Measurements from ENCODE around the gene LRIG1. TPM values are rescaled to one million over a fixed set of nuclear protein-coding genes. Genes with fewer than 3 reads are reported as not detected.

Gene LRIG1
- total and polyA plus RNA-seq, 5 donors: 80.2 to 140 (median 121) TPM

GRCh38 chr3:66409771-66410754, 90.8 kb downstream of the LRIG1 start:
- no peak for DNase-seq
- Histone ChIP-seq H3K27ac (ENCODE audit: low read length) (no peak overlapping the region), H3K27me3 (ENCODE audit: control insufficient read depth, insufficient read depth) (no peaks in the 10 kb centered on the region), H3K4me1 (ENCODE audit: control insufficient read depth, insufficient read depth, low read length) (peaks cover 5% of the 10 kb centered on the region), H3K4me3 (ENCODE audit: low read length) (no peak overlapping the region), H3K9me3 (ENCODE audit: control insufficient read depth, low read length) (no peaks in the 10 kb centered on the region)
- 93% methylated on average over 24 of the region's 24 CpGs for WGBS
- no peak for ATAC-seq
- intact Hi-C loops (cut with DNase I): loop anchor here (5.0 to 10.0 kb wide), 6 partner anchors 85 to 407 kb away; partner anchors contain the start of gene LRIG1 (in 2 of the 4)

- Histone ChIP-seq H3K4me3 (ENCODE audit: low read length) (no peak overlapping the region), H3K9me3 (ENCODE audit: control insufficient read depth, low read length) (no peaks in the 10 kb centered on the region), H3K4me1 (ENCODE audit: control insufficient read depth, insufficient read depth, low read length) (peaks cover 2% of the 10 kb centered on the region), H3K27ac (ENCODE audit: low read length) (no peak overlapping the region), H3K27me3 (ENCODE audit: control insufficient read depth, insufficient read depth) (no peaks in the 10 kb centered on the region)
- intact Hi-C loops (cut with DNase I): loop anchor here in 3 of 4 donors (5.0 to 10.0 kb wide), 4 partner anchors 95 to 410 kb away; partner anchors contain the start of gene LRIG1 (in 1 of the 3)
- WGBS: 69% methylated on average over 14 of the region's 14 CpGs
- ATAC-seq (peak; percentile 64 to 65), DNase-seq (peak; percentile 67 to 91 (median 89))
These were observed 93.1 kb downstream of the LRIG1 start for GRCh38 chr3:66407611-66408218.

DNA sequence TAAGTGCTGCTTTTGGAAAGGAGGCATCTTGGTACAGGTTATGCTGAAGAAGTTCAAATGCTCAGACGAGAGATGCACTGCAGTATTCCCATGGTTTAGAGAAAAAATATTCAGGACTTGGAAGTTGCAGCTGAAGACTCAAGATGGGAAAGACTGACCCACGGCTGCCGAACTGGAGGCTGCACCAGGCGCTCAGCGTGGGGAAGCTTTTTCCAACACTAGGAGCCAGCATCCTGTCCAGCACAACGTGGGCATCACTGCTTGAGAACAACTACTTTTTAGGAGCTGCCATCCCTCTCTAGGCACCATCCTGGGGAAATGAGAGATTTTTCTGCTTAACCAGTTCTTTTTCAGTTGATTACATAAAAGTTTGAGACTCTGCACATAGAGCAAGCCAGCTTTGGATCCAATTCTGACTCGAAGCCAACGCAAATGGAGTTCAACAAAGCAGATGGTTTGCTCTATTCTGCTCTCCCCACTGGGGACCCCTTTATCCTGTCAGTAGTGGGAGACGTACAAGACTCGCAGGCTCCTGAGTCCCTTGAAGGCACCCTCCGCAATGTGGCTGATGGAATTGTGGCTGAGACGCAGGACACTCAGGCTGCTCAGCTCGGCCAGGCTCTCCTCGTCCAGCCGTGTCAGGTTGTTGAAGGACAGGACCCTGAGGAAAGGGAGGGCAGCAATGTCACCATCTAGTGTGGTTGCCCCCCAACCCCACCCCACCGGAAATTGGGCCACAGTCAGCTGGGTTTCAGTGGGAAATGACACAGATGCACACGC, 93.8 kb downstream of the LRIG1 start:
- Histone ChIP-seq H3K4me3 (ENCODE audit: low read length) (no peak overlapping the region), H3K9me3 (ENCODE audit: control insufficient read depth, low read length) (no peaks in the 10 kb centered on the region), H3K27me3 (ENCODE audit: control insufficient read depth, insufficient read depth) (no peaks in the 10 kb centered on the region), H3K4me1 (ENCODE audit: control insufficient read depth, insufficient read depth, low read length) (no peaks in the 10 kb centered on the region), H3K27ac (ENCODE audit: low read length) (no peak overlapping the region)
- 72% methylated on average over 17 of the region's 17 CpGs for WGBS
- intact Hi-C loops (cut with DNase I): loop anchor here in 3 of 4 donors (5.0 to 10.0 kb wide), 4 partner anchors 95 to 410 kb away; partner anchors contain the start of gene LRIG1 (in 1 of the 3)
- DNase-seq: no peak
- no peak for ATAC-seq

GRCh38 chr3:66406163-66406562, 94.7 kb downstream of the LRIG1 start:
- Histone ChIP-seq H3K27ac (ENCODE audit: low read length) (no peak overlapping the region), H3K4me3 (ENCODE audit: low read length) (no peak overlapping the region), H3K27me3 (ENCODE audit: control insufficient read depth, insufficient read depth) (no peaks in the 10 kb centered on the region), H3K4me1 (ENCODE audit: control insufficient read depth, insufficient read depth, low read length) (no peaks in the 10 kb centered on the region), H3K9me3 (ENCODE audit: control insufficient read depth, low read length) (no peaks in the 10 kb centered on the region)
- DNase-seq (no peak), ATAC-seq (no peak)
- 77% methylated on average over 5 of the region's 5 CpGs for WGBS
- intact Hi-C loops (cut with DNase I): loop anchor here in 3 of 4 donors (5.0 to 10.0 kb wide), 4 partner anchors 96 to 411 kb away; partner anchors contain the start of gene LRIG1 (in 1 of the 3)

DNA sequence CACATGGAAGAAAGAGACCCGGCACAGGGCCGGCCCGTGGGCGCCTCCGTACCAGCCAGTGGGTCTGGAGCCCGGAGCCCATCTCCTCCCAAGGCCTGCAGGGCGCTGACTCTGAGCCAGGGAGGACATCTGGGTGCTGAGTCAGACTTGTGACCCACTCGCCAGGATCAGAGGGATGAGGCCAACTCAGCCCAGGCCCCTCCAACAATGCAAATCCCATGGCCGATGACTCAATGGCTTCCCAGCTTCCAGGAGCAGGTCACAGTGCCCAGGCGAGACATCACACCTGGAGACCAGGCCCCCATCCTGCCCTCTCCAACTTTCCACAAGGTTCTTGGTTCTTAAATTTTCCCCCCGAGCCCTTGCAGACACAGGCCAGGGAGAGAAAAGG, 95.1 kb downstream of the LRIG1 start:
- H3K27me3 ChIP-seq (ENCODE audit: control insufficient read depth, insufficient read depth): no peaks in the 10 kb centered on the region
- WGBS: 88% methylated on average over 11 of the region's 11 CpGs
- no peaks in the 10 kb centered on the region for H3K4me1 ChIP-seq (ENCODE audit: control insufficient read depth, insufficient read depth, low read length)
- H3K9me3 ChIP-seq (ENCODE audit: control insufficient read depth, low read length): no peaks in the 10 kb centered on the region
- no peak overlapping the region for H3K27ac ChIP-seq (ENCODE audit: low read length)
- no peak overlapping the region for H3K4me3 ChIP-seq (ENCODE audit: low read length)
- intact Hi-C loops (cut with DNase I): loop anchor here in 3 of 4 donors (5.0 to 10.0 kb wide), 4 partner anchors 97 to 412 kb away; partner anchors contain the start of gene LRIG1 (in 1 of the 3)
- DNase-seq (no peak), ATAC-seq (peak in 1 of 2 donors; percentile 8)

DNA sequence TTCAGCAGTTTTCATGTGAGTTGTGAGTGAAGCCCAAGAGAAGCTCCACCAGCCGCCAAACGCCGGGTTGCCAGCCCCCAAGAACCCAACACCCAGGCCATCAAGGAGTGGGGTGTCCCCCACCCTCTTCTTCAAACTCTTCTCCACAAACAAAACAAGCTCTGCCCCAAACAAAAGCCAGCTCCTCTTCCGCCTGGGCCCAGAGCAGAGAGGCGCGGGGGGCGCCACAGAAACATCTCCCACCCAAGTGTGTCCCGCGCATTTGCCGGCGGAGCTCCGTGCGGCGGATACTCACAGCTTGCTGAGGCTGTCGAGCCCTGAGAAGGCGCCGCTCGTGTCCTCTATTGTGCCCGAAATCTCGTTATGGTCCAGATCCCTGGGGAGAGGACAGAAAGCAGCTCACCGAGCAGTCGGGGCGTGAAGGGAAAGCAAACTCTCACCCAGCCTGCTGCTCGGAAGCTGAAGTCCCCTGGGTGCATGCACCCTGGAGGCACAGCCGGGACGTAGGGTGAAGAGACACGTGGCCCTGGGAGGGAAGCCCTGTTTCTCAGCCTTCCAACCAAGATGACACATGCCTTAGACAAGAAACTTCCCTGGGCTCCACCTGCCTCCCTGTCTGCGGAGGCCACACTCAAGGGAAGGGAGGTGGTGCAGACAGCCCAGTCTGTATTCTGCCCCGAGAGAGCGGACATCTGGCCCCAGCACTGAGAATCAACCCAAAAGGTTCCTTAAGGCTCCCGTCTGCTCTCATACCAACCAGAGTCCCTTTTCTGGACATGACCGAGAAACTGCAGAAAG, 95.7 kb downstream of the LRIG1 start:
- no peak for DNase-seq
- WGBS: 95% methylated on average over 32 of the region's 32 CpGs
- no peak overlapping the region for H3K27ac ChIP-seq (ENCODE audit: low read length)

GRCh38 chr3:66404197-66404596, 96.6 kb downstream of the LRIG1 start:
- intact Hi-C loops (cut with DNase I): loop anchor here in 2 of 4 donors (10.0 kb wide), 2 partner anchors 351 to 411 kb away; no protein-coding TSS in a partner anchor
- 84% methylated on average over 15 of the region's 15 CpGs for WGBS

More for the DNA sequence above, 95.7 kb downstream of the LRIG1 start:
- no peaks in the 10 kb centered on the region for H3K4me1 ChIP-seq (ENCODE audit: control insufficient read depth, insufficient read depth, low read length)
- intact Hi-C loops (cut with DNase I): loop anchor here in 3 of 4 donors (5.0 to 10.0 kb wide), 4 partner anchors 97 to 412 kb away; partner anchors contain the start of gene LRIG1 (in 1 of the 3)
- no peaks in the 10 kb centered on the region for H3K27me3 ChIP-seq (ENCODE audit: control insufficient read depth, insufficient read depth)
- H3K9me3 ChIP-seq (ENCODE audit: control insufficient read depth, low read length): no peaks in the 10 kb centered on the region
- no peak for ATAC-seq
- no peak overlapping the region for H3K4me3 ChIP-seq (ENCODE audit: low read length)

DNA sequence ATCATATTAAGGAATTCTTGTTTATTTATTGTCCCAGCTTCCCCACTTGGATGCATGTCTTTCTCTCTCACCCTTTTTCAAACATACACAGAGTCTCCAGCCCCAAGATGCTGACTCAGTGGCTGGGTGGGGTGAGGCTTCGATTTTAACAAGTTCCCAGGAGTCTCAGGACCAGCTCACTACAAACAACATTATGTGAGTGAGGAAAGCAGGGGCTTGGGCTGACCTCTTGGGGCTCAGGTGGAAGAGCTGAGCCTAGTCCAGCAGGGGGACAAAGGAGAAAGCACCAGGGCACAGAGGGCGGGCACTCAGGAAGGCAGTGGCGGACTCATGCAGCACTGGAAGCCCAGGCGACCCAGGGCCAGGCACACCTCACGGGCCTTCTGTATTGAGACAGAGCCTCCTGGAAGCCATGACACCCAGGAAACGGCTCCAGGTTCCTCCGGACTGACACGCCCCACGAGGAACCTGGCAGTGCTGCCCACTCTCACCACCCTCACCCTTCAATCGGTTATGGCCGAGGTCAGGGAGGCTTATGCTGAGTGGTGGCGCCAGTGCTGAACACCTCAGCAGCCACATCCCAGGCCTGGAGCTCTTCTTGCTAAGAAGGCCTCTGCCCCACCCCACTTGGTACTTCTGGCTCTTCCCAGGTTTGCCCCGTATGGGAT, 97.4 kb downstream of the LRIG1 start:
- no peak for DNase-seq
- Histone ChIP-seq H3K27ac (ENCODE audit: low read length) (no peak overlapping the region), H3K9me3 (ENCODE audit: control insufficient read depth, low read length) (no peaks in the 10 kb centered on the region), H3K4me1 (ENCODE audit: control insufficient read depth, insufficient read depth, low read length) (no peaks in the 10 kb centered on the region), H3K4me3 (ENCODE audit: low read length) (no peak overlapping the region), H3K27me3 (ENCODE audit: control insufficient read depth, insufficient read depth) (no peaks in the 10 kb centered on the region)
- no peak for ATAC-seq
- 85% methylated on average over 13 of the region's 13 CpGs for WGBS
- intact Hi-C loops (cut with DNase I): loop anchor here in 2 of 4 donors (10.0 kb wide), 2 partner anchors 351 to 411 kb away; no protein-coding TSS in a partner anchor

More at GRCh38 chr3:66404197-66404596, 96.6 kb downstream of the LRIG1 start:
- DNase-seq: no peak
- H3K9me3 ChIP-seq (ENCODE audit: control insufficient read depth, low read length): no peaks in the 10 kb centered on the region
- H3K4me1 ChIP-seq (ENCODE audit: control insufficient read depth, insufficient read depth, low read length): no peaks in the 10 kb centered on the region
- H3K27me3 ChIP-seq (ENCODE audit: control insufficient read depth, insufficient read depth): no peaks in the 10 kb centered on the region
- ATAC-seq: no peak
- H3K4me3 ChIP-seq (ENCODE audit: low read length): no peak overlapping the region
- no peak overlapping the region for H3K27ac ChIP-seq (ENCODE audit: low read length)

GRCh38 chr3:66402596-66403290, 98.1 kb downstream of the LRIG1 start:
- intact Hi-C loops (cut with DNase I): loop anchor here in 2 of 4 donors (10.0 kb wide), 2 partner anchors 352 to 412 kb away; no protein-coding TSS in a partner anchor
- no peaks in the 10 kb centered on the region for H3K27me3 ChIP-seq (ENCODE audit: control insufficient read depth, insufficient read depth)
- no peaks in the 10 kb centered on the region for H3K4me1 ChIP-seq (ENCODE audit: control insufficient read depth, insufficient read depth, low read length)
- 90% methylated on average over 13 of the region's 13 CpGs for WGBS
- DNase-seq: no peak
- no peak overlapping the region for H3K4me3 ChIP-seq (ENCODE audit: low read length)
- H3K9me3 ChIP-seq (ENCODE audit: control insufficient read depth, low read length): no peaks in the 10 kb centered on the region
- peak in 1 of 2 donors; percentile 11 for ATAC-seq
- H3K27ac ChIP-seq (ENCODE audit: low read length): no peak overlapping the region
